ENCODE results near the gene P2RY8.
"Not testable (repeated sequence)": the region's sequence is repeated elsewhere in the genome, so short reads cannot be mapped to it uniquely, and the experiment has no call there.

Gene P2RY8

GRCh38 chrX:1546691-1547251, 9.8 kb upstream of the P2RY8 start:
- DNase-seq (ENCODE audit: low read depth, low spot score), result no peak
- no peak overlapping the region for H3K4me3 ChIP-seq (ENCODE audit: low read length)

DNA sequence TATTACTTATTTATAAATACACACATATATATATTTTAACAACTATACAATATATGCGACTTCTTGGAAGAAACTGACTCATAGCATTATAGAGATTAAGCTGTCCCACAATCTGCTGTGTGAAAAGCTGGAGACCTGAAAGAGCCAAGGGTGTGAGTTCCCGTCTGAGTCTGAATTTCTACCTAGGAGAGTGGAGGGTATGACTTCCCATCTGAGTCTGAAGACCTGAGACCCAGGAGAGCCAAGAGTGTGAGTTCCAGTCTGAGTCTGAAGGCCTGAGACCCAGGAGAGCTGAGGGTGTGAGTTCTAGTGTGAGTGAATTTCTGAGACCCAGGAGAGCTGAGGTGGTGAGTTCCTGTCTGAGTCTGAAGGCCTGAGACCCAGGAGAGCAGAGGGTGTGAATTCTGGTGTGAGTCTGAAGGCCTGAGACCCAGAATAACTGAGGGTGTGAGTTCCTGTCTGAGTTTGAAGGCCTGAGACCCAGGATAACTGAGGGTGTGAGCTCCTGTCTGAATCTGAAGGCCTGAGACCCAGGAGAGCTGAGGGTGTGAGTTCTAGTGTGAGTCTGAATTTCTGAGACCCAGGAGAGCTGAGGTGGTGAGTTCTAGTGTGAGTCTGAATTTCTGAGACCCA, 8.9 kb upstream of the P2RY8 start:
- DNase-seq (ENCODE audit: low read depth, low spot score), result no peak
- H3K4me3 ChIP-seq (ENCODE audit: low read length), result no peak overlapping the region

DNA sequence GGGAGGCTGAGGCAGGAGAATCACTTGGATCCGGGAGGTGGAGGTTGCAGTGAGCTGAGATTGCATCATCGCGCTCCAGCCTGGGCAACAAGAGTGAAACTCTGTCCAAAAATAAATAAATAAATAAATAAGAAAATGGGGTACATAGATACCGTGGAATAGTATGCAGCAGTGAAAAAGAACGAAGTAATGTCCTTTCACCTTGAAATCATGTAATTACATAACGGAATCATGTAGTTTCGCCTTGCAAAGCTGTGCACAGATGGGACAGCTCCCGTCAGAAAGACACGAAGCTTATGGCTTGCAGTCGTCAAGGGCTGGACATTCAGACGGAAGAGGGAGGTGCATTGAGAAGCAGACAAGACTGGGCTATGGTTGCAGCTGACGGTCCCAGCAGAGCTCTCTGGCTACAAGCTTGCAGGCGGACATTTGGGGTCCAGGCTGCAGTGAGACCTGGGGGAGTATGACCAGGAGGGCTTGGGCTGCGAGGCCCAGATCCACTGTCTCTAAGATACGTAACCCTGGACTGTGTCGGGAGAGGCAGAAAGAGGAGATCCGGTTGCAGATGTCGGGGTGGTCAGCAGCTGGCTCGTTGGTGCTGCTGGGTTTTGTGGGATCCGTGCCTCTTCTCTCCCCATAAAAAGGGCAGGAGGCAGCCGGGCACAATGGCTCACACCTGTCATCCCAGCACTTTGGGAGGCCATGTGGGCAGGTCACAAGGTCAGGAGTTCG, 6.2 kb upstream of the P2RY8 start:
- H3K4me3 ChIP-seq (ENCODE audit: low read length), result no peak overlapping the region
- no peak for DNase-seq (ENCODE audit: low read depth, low spot score)

GRCh38 chrX:1539146-1539545, 2.2 kb upstream of the P2RY8 start:
- H3K4me3 ChIP-seq (ENCODE audit: low read length); DNase-seq (ENCODE audit: low read depth, low spot score): not testable (repeated sequence)

- DNase-seq (ENCODE audit: low read depth, low spot score), result not testable (repeated sequence)
- peak overlapping the region; percentile 98 for H3K4me3 ChIP-seq (ENCODE audit: low read length)
Measured at GRCh38 chrX:1537716-1538090, 718 bp upstream of the P2RY8 start.

DNA sequence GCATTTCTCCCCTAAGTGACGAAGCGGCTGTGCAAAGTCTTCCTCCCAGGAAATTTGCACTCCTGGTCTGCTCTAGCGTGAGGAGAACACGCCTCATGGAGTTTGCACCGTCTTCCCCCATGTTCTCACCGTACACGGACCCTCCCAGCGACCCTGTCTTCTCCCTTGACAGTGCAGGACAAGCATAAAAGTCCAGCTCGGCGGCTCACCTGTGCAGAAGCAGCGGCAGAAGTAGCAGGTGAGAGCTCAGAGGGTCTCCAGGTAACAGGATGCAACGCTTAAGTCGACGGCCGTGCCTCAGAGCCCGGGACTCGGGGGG, 314 bp downstream of the P2RY8 start:
- peak overlapping the region; percentile 98 for H3K4me3 ChIP-seq (ENCODE audit: low read length)
- no peak for DNase-seq (ENCODE audit: low read depth, low spot score)

DNA sequence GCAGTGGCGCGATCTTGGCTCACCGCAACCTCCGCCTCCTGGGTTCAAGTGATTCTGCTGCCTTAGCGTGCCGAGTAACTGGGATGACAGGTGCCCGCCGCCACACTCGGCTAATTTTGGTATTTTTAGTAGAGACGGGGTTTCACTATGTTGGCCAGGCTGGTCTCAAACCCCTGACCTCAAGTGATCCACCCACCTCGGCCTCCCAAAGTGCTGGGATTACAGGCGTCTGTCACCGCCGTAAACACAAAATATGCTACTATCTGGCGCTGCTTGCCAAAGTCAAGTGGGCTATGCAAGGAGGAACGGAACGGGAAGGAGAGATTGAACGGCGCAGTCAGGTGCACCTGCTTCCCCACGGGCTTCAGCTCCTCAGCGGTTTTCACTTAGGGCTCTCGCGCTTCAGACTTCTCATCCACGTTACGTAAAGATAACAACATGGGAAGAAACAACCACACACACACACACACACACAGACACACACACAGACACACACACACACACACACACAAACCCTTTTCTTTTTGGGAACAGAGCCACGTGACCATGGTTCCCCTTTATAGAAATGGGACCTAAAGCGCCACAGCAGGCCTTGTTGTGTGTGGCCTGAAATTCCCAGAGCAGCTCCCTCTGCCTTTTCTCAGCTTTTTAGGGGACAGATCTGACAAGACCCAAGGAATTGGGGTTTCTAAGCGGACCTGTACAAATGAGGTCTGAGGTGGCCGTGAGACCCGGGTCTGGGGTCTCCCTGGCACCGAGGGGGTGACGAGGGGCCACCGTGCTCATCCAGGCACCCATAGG, 1.5 kb downstream of the P2RY8 start:
- H3K4me3 ChIP-seq (ENCODE audit: low read length), result peak overlapping the region; percentile 98
- DNase-seq (ENCODE audit: low read depth, low spot score), result peak; percentile 49

GRCh38 chrX:1534301-1535168, 2.5 kb downstream of the P2RY8 start:
- no peak for DNase-seq (ENCODE audit: low read depth, low spot score)

GRCh38 chrX:1533058-1533457, 3.9 kb downstream of the P2RY8 start:
- no peak for DNase-seq (ENCODE audit: low read depth, low spot score)
- no peak overlapping the region for H3K4me3 ChIP-seq (ENCODE audit: low read length)

More at GRCh38 chrX:1534301-1535168, 2.5 kb downstream of the P2RY8 start:
- peak overlapping the region; percentile 98 for H3K4me3 ChIP-seq (ENCODE audit: low read length)

DNA sequence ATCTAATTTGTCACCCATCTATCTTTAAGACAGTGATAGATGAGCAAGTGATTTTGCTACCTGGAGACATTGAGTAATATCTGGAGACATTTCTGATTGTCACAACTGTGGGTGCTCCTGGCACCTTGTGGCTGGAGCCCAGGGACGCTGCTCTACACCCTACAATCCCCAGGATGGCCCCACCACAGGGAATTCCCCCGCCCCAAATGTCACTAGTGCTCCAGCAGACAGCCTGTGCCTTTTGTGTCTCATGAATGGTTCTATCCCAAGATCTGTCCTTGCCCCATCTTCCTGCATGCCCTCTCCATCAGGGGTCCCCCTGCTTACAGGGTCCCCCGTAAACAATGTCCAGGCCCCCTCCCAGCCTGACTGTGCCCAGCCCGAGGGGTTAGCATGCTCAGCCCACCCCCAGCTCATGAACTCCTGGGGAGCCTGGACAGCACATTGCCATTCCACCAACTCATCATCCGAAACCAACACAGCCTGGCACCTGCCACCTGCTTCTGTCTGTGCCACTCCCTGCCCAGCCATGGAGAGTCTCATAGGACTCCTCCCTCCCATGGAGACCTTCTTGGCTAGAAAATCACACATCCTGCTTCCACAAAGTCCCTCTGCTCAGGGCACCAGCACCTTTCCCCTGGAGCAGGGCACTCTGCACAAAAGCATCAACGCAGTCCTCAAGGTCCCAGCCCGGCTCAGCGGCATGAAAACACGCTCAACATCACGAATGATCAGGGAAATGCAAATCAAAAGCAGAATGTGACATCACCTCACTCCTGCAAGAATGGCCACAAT, 5.7 kb downstream of the P2RY8 start:
- no peak for DNase-seq (ENCODE audit: low read depth, low spot score)
- H3K4me3 ChIP-seq (ENCODE audit: low read length), result no peak overlapping the region

GRCh38 chrX:1529756-1530155, 7.2 kb downstream of the P2RY8 start:
- no peak overlapping the region for H3K4me3 ChIP-seq (ENCODE audit: low read length)
- no peak for DNase-seq (ENCODE audit: low read depth, low spot score)

DNA sequence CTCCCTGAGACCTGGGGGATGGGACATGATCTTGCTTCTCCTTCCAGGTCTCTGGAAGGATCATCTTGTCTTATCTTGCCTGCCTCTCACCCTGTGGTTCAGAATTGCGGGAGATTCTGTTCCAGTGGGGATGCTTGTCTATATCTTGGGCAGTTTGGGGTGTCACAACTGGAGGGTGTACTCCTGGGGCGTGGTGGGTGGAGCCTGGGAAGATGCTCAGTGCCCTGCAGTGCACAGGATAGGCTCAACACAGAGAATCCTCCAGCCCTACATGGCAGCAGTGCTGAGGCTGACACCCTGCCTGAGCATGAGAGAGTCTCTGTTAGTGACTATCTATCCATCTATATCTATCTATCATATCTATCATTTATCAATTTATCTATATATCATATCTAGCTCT, 7.7 kb downstream of the P2RY8 start:
- H3K4me3 ChIP-seq (ENCODE audit: low read length), result no peak overlapping the region
- no peak for DNase-seq (ENCODE audit: low read depth, low spot score)

DNA sequence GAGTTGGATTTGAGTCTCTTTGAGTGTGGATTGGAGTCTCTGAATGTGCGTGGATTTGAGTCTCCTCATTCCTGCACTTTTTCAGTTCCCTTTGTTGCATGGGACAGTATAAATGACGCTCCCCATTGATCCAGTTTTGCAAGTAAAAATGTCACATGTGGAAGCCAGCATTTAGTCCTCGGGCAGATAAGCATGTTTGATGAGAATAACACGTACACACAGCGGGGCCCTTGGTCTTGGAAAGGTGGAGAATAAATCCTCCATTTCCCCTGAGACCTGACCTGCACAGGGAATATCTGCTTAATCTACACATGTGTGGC, 8.1 kb downstream of the P2RY8 start:
- no peak overlapping the region for H3K4me3 ChIP-seq (ENCODE audit: low read length)
- DNase-seq (ENCODE audit: low read depth, low spot score), result no peak

DNA sequence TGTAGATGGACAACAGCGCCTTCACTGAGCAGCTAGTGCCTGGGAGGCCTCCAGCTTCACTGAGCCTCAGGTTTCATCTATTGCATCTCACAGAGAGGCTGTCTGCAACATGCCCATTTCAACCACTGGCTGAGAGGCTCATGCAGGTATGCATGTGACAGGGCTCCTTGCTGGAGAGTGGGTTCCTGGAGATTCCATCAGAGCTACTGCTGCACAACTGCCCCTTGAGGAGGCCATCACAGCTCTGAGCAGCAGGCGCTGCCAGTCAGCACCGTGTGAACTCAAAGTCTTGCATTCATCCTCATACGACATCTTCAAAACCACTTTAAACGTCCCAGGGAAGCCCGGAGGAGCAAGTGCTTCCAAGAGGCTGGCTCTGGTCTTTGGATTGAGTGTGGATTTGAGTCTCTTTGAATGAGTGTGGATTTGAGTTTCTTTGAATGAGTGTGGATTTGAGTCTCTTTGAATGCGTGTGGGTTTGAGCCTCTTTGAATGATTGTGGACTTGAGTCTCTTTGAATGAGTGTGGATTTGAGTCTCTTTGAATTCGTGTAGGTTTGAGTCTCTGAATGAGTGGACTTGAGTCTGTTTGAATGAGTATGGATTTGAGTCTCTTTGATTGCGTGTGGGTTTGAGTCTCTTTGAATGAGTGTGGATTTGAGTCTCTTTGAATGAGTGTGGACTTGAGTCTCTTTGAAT, 8.7 kb downstream of the P2RY8 start:
- H3K4me3 ChIP-seq (ENCODE audit: low read length), result no peak overlapping the region
- DNase-seq (ENCODE audit: low read depth, low spot score), result no peak

- H3K4me3 ChIP-seq (ENCODE audit: low read length), result no peak overlapping the region
- no peak for DNase-seq (ENCODE audit: low read depth, low spot score)
Measured at GRCh38 chrX:1527457-1527856, 9.5 kb downstream of the P2RY8 start.

DNA sequence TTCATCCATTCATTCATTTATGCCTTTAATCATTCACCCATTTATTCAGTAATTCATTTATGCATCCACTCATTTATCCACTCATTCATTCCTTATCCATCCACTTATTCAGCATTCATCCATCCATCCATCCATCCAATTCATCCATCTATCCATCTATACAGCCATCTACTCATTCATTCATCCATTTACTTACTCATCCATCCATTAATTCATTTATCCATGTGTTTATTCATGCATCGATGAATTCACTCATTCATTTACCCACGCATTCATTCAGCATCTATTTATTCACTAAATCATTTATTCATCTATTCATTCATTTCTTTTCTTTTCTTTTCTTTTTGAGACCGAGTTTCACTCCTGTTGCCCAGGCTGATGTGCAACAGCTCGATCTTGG, 10.4 kb downstream of the P2RY8 start:
- no peak overlapping the region for H3K4me3 ChIP-seq (ENCODE audit: low read length)
- no peak for DNase-seq (ENCODE audit: low read depth, low spot score)

- no peak for DNase-seq (ENCODE audit: low read depth, low spot score)
- no peak overlapping the region for H3K4me3 ChIP-seq (ENCODE audit: low read length)
Measured at GRCh38 chrX:1525583-1526355, 11.2 kb downstream of the P2RY8 start.

Data from Jurkat, Clone E6-1 (cell line).